Keratinocyte (primary cell): ENCODE data around the gene NAALADL2. TPM values are rescaled to one million over a fixed set of nuclear protein-coding genes. Genes with fewer than 3 reads are reported as not detected.

Source experiments
- DNase-seq: peaks from one replicate; pipeline ENCODE4 v3.0.0-alpha.2; 2011; ENCODE audit warnings: low read depth, missing footprints, low spot score
- FAIRE-seq: peaks from 2 replicates; lab custom pipeline; 2011; peaks lifted over from hg19 to GRCh38; lab: Jason Lieb, UNC
- H2AFZ ChIP-seq: 2 replicates; pipeline ENCODE4 v1.6.0; 2012; ENCODE audit warnings: low read length, control low read depth, inconsistent platforms; ENCODE audit not compliant: control insufficient read depth
- H3K27ac ChIP-seq: 2 replicates; pipeline ENCODE4 v1.5.1; 2011; ENCODE audit warnings: low read length; ENCODE audit not compliant: control insufficient read depth, insufficient read depth
- H3K27me3 ChIP-seq: 3 replicates; pipeline ENCODE4 v1.6.0; 2011; ENCODE audit warnings: low read length; ENCODE audit not compliant: control insufficient read depth, insufficient read depth; ENCODE audit errors: extremely low read depth
- H3K36me3 ChIP-seq, 2 experiments: 2 replicates in 1 of 2; 3 replicates in 1 of 2; pipeline ENCODE4 v1.5.1; 2011; ENCODE audit warnings: low read length in 2 of 2, mild to moderate bottlenecking in 1 of 2; ENCODE audit not compliant: control insufficient read depth in 2 of 2, insufficient read depth in 2 of 2; ENCODE audit errors: extremely low read depth in 1 of 2
- H3K4me1 ChIP-seq: 3 replicates; pipeline ENCODE4 v1.5.1; 2011; ENCODE audit warnings: low read length; ENCODE audit not compliant: control insufficient read depth, insufficient read depth; ENCODE audit errors: extremely low read depth
- H3K4me2 ChIP-seq: 3 replicates; pipeline ENCODE4 v1.6.0; 2011; ENCODE audit warnings: low read depth, low read length; ENCODE audit not compliant: control insufficient read depth, insufficient read depth; ENCODE audit errors: extremely low read depth
- H3K4me3 ChIP-seq, 3 experiments: fragments of 200-600 bp in 1 of 3; sonication (generic) in 1 of 3; 2 replicates in 2 of 3; 3 replicates in 1 of 3; pipeline ENCODE4 v1.5.1; 2011 to 2016; ENCODE audit warnings: low read length in 3 of 3, mild to moderate bottlenecking in 3 of 3, control low read depth in 2 of 3, inconsistent platforms in 1 of 3, low read depth in 1 of 3, mixed read lengths in 1 of 3, mixed run types in 1 of 3, moderate library complexity in 1 of 3; ENCODE audit not compliant: control insufficient read depth in 2 of 3, insufficient read depth in 2 of 3; ENCODE audit errors: extremely low read depth in 1 of 3
- H3K79me2 ChIP-seq: 2 replicates; pipeline ENCODE4 v1.6.0; 2012; ENCODE audit warnings: low read length; ENCODE audit not compliant: control insufficient read depth, insufficient read depth
- H3K9ac ChIP-seq: 3 replicates; pipeline ENCODE4 v1.6.0; 2011; ENCODE audit warnings: low read length; ENCODE audit not compliant: control insufficient read depth, insufficient read depth; ENCODE audit errors: extremely low read depth
- H3K9me1 ChIP-seq: 3 replicates; pipeline ENCODE4 v1.6.0; 2011; ENCODE audit warnings: low read length; ENCODE audit not compliant: control insufficient read depth, insufficient read depth; ENCODE audit errors: extremely low read depth
- H3K9me3 ChIP-seq: 2 replicates; pipeline ENCODE4 v1.5.1; 2012; ENCODE audit warnings: low read depth, low read length; ENCODE audit not compliant: control insufficient read depth
- H4K20me1 ChIP-seq: 3 replicates; pipeline ENCODE4 v1.6.0; 2011; ENCODE audit warnings: low read length; ENCODE audit not compliant: control insufficient read depth, insufficient read depth; ENCODE audit errors: extremely low read depth
- EZH2 ChIP-seq: IDR thresholded peaks from one replicate; pipeline ENCODE4 v1.6.1; 2012; ENCODE audit warnings: inconsistent platforms, mild to moderate bottlenecking, low read length, moderate library complexity
- dilution Hi-C: fragments of 300-500 bp; cut with MboI; formaldehyde crosslinking; loops from one replicate; pipeline ENCODE4 v1.7.0; 2020; ENCODE audit warnings: low sequenced_read_pairs; ENCODE audit not compliant: extremely low pct_ligation_motif_present
- polyA plus RNA-seq, 5 experiments: library from polyadenylated mRNA; depleted of rRNA in 3 of 5; stranded (reverse) in 3 of 5; stranded (forward) in 1 of 5; unstranded in 1 of 5; fragments of >200 nt; gene quantifications; 1 replicate in 1 of 5; 2 replicates in 3 of 5; 3 replicates in 1 of 5; pipeline versions ENCODE4 v1.2.1 to v1.2.3, GENCODE V29; 2011 to 2012; ENCODE audit warnings: missing spikeins in 2 of 5, low read depth in 1 of 5, low replicate concordance in 1 of 5
- TF ChIP-seq, protein P1 (sequence below), 3 experiments: IDR thresholded peaks in 1 of 3; conservative IDR thresholded peaks in 1 of 3; optimal IDR thresholded peaks in 1 of 3; 2 replicates in 2 of 3; 3 replicates in 1 of 3; pipeline versions ENCODE3 to v1.5.1; 2011; ENCODE audit warnings: low read length in 3 of 3, mild to moderate bottlenecking in 3 of 3, moderate library complexity in 2 of 3, control low read depth in 1 of 3, inconsistent platforms in 1 of 3; ENCODE audit not compliant: insufficient read depth in 2 of 3; ENCODE audit errors: extremely low read depth in 1 of 3

The NAALADL2 gene
- polyA plus RNA-seq, 1 donor (not counting 4 experiments of a cell fraction or from before 2014, with no cell fraction given), result 0.75 TPM

- Histone ChIP-seq H3K4me2 (no peak overlapping the region), H2AFZ (no peak overlapping the region), H3K9me1 (no peaks in the 10 kb centered on the region), H3K36me3 (no peaks in the 10 kb centered on the region), H3K9me3 (no peaks in the 10 kb centered on the region), H3K4me3 (no peak overlapping the region), H4K20me1 (no peaks in the 10 kb centered on the region), H3K79me2 (no peaks in the 10 kb centered on the region), H3K4me1 (no peaks in the 10 kb centered on the region), H3K27ac (no peak overlapping the region), H3K27me3 (no peaks in the 10 kb centered on the region), H3K9ac (no peak overlapping the region)
- TF ChIP-seq, protein P1, sequence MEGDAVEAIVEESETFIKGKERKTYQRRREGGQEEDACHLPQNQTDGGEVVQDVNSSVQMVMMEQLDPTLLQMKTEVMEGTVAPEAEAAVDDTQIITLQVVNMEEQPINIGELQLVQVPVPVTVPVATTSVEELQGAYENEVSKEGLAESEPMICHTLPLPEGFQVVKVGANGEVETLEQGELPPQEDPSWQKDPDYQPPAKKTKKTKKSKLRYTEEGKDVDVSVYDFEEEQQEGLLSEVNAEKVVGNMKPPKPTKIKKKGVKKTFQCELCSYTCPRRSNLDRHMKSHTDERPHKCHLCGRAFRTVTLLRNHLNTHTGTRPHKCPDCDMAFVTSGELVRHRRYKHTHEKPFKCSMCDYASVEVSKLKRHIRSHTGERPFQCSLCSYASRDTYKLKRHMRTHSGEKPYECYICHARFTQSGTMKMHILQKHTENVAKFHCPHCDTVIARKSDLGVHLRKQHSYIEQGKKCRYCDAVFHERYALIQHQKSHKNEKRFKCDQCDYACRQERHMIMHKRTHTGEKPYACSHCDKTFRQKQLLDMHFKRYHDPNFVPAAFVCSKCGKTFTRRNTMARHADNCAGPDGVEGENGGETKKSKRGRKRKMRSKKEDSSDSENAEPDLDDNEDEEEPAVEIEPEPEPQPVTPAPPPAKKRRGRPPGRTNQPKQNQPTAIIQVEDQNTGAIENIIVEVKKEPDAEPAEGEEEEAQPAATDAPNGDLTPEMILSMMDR (optimal IDR thresholded peaks at IDR 0.05 in 1 of 3, IDR thresholded peaks at IDR 0.05 in 1 of 3, conservative IDR thresholded peaks at IDR 0.05 in 1 of 3; ENCODE audit: extremely low read depth in 1 of 3, insufficient read depth in 2 of 3, low read length in 3 of 3), result no peak
- TF ChIP-seq EZH2, result no peak
- DNase-seq (no peak), FAIRE-seq (no peak)
- dilution Hi-C loops, result no loop called here
Measured at GRCh38 chr3:175287361-175287963, 428.3 kb downstream of the NAALADL2 start.

GRCh38 chr3:175288621-175289020 lies 429.5 kb downstream of the NAALADL2 start:
- no peak for FAIRE-seq
- no peak overlapping the region for H2AFZ ChIP-seq

More at GRCh38 chr3:175288621-175289020, 429.5 kb downstream of the NAALADL2 start:
- no peaks in the 10 kb centered on the region for H3K27me3 ChIP-seq
- dilution Hi-C loops, result no loop called here
- H3K27ac ChIP-seq, result no peak overlapping the region
- H4K20me1 ChIP-seq, result no peaks in the 10 kb centered on the region
- H3K9me3 ChIP-seq, result no peaks in the 10 kb centered on the region
- H3K9ac ChIP-seq, result no peak overlapping the region
- no peak for TF ChIP-seq EZH2
- TF ChIP-seq, protein P1 (optimal IDR thresholded peaks at IDR 0.05 in 1 of 3, IDR thresholded peaks at IDR 0.05 in 1 of 3, conservative IDR thresholded peaks at IDR 0.05 in 1 of 3; ENCODE audit: extremely low read depth in 1 of 3, insufficient read depth in 2 of 3, low read length in 3 of 3), result no peak
- H3K79me2 ChIP-seq, result no peaks in the 10 kb centered on the region
- no peak overlapping the region for H3K4me2 ChIP-seq
- no peak overlapping the region for H3K4me3 ChIP-seq
- no peaks in the 10 kb centered on the region for H3K36me3 ChIP-seq
- H3K9me1 ChIP-seq, result no peaks in the 10 kb centered on the region
- H3K4me1 ChIP-seq, result no peaks in the 10 kb centered on the region
- no peak for DNase-seq
